HG03159 (cell line): ENCODE measurements around the gene DELE1.
A peak's percentile ranks its signal among the peaks of the same experiment; 100 is the strongest.

Source experiments
- ATAC-seq: cut with Tn5 transposase; IDR thresholded peaks from one replicate; pipeline ENCODE4 v1.9.1; 2021; ENCODE audit warnings: mild to moderate bottlenecking, moderate library complexity; ENCODE audit not compliant: unreplicated experiment

Gene DELE1

GRCh38 chr5:141923448-141924313 lies at the start of gene DELE1:
Gene DELE1, plus strand, starts transcription at chr5:141923871. Its CDS starts 71 bp downstream, at chr5:141923942.
- peak; percentile 99 for ATAC-seq

- ATAC-seq: no peak
Observed at GRCh38 chr5:141873933-141874261, 49.8 kb upstream of the DELE1 start.

- no peak for ATAC-seq
Observed at GRCh38 chr5:141874262-141874964, 49.3 kb upstream of the DELE1 start.

GRCh38 chr5:141875022-141875740 lies 48.5 kb upstream of the DELE1 start:
- ATAC-seq: no peak

- no peak for ATAC-seq
Observed at GRCh38 chr5:141875795-141876627, 47.7 kb upstream of the DELE1 start.

GRCh38 chr5:141876628-141877355 lies 46.9 kb upstream of the DELE1 start:
- ATAC-seq: no peak

GRCh38 chr5:141877356-141878185 lies 46.1 kb upstream of the DELE1 start:
- no peak for ATAC-seq

GRCh38 chr5:141878186-141878710 lies 45.4 kb upstream of the DELE1 start, which contains the start of gene PCDH1:
Gene PCDH1, minus strand, starts transcription at chr5:141878410. Its CDS starts 148 bp downstream, at chr5:141878262.
- no peak for ATAC-seq

GRCh38 chr5:141878711-141879425 lies 44.8 kb upstream of the DELE1 start:
- peak; percentile 77 for ATAC-seq

- no peak for ATAC-seq
Observed at GRCh38 chr5:141879426-141879759, 44.3 kb upstream of the DELE1 start.

GRCh38 chr5:141879941-141880738 lies 43.5 kb upstream of the DELE1 start:
- ATAC-seq: no peak

- ATAC-seq: no peak
Observed at GRCh38 chr5:141880961-141881801, 42.5 kb upstream of the DELE1 start.

- no peak for ATAC-seq
Observed at GRCh38 chr5:141881886-141882285, 41.8 kb upstream of the DELE1 start.

GRCh38 chr5:141882594-141883183 lies 41.0 kb upstream of the DELE1 start:
- ATAC-seq: no peak

- ATAC-seq: no peak
Observed at GRCh38 chr5:141883184-141883891, 40.3 kb upstream of the DELE1 start.
